ENCODE data around the gene GAS7.

The GAS7 gene

GRCh38 chr17:10156599-10156947 lies 41.8 kb downstream of the GAS7 start:
- Histone ChIP-seq H3K27ac (ENCODE audit: low read depth, low read length) (no peak overlapping the region), H3K79me2 (ENCODE audit: control insufficient read depth, insufficient read depth, low read length, poor library complexity) (no peaks in the 10 kb centered on the region), H3K14ac (ENCODE audit: low read length) (no peak overlapping the region), H3K4ac (ENCODE audit: low read depth, low read length) (no peak overlapping the region), H3K4me3 (ENCODE audit: low read depth, low read length) (no peak overlapping the region), H2AK5ac (ENCODE audit: low read length) (no peak overlapping the region), H3K9me3 (ENCODE audit: insufficient read depth, low read depth, low read length) (no peaks in the 10 kb centered on the region), H3K23ac (ENCODE audit: low read length) (no peak overlapping the region), H4K12ac (ENCODE audit: low read depth, low read length) (no peak overlapping the region), H3K4me1 (ENCODE audit: control insufficient read depth in 1 of 2, insufficient read depth in 2 of 2, low read length in 2 of 2) (peaks cover 7 to 12% of the 10 kb centered on the region in 2 experiments), H2BK12ac (ENCODE audit: low read length) (no peak overlapping the region), H3K36me3 (ENCODE audit: control insufficient read depth in 1 of 2, insufficient read depth in 2 of 2, low read length in 2 of 2) (peaks cover 0 to 2% of the 10 kb centered on the region in 2 experiments), H4K8ac (ENCODE audit: low read depth, low read length) (no peak overlapping the region), H2BK5ac (ENCODE audit: low read depth, low read length, poor library complexity) (no peak overlapping the region), H3K4me2 (ENCODE audit: low read length) (no peak overlapping the region), H3K9ac (ENCODE audit: low read length) (no peak overlapping the region), H3K18ac (ENCODE audit: low read length) (peak overlapping the region; percentile 8), H3K79me1 (ENCODE audit: low read length) (no peaks in the 10 kb centered on the region), H3K27me3 (ENCODE audit: insufficient read depth, low read length) (no peaks in the 10 kb centered on the region), H2AFZ (ENCODE audit: insufficient read depth, low read length, poor library complexity) (no peak overlapping the region), H2BK120ac (ENCODE audit: insufficient read depth, low read length, poor library complexity) (no peak overlapping the region), H4K91ac (ENCODE audit: low read depth, low read length) (no peak overlapping the region)
- no CpG with 5 or more reads among the region's 4 CpGs for WGBS (ENCODE audit: extremely low coverage, insufficient coverage, insufficient read length)
- no peak for DNase-seq

GRCh38 chr17:10156077-10156435 lies 42.4 kb downstream of the GAS7 start:
- Histone ChIP-seq H2BK5ac (ENCODE audit: low read depth, low read length, poor library complexity) (no peak overlapping the region), H3K18ac (ENCODE audit: low read length) (no peak overlapping the region), H3K27me3 (ENCODE audit: insufficient read depth, low read length) (no peaks in the 10 kb centered on the region), H3K9me3 (ENCODE audit: insufficient read depth, low read depth, low read length) (no peaks in the 10 kb centered on the region), H2AK5ac (ENCODE audit: low read length) (no peak overlapping the region), H4K91ac (ENCODE audit: low read depth, low read length) (no peak overlapping the region), H3K14ac (ENCODE audit: low read length) (no peak overlapping the region), H3K4ac (ENCODE audit: low read depth, low read length) (no peak overlapping the region), H2BK120ac (ENCODE audit: insufficient read depth, low read length, poor library complexity) (no peak overlapping the region), H3K4me3 (ENCODE audit: low read depth, low read length) (no peak overlapping the region), H3K4me2 (ENCODE audit: low read length) (no peak overlapping the region), H3K23ac (ENCODE audit: low read length) (no peak overlapping the region), H3K79me1 (ENCODE audit: low read length) (no peaks in the 10 kb centered on the region), H3K9ac (ENCODE audit: low read length) (no peak overlapping the region), H3K4me1 (ENCODE audit: control insufficient read depth in 1 of 2, insufficient read depth in 2 of 2, low read length in 2 of 2) (peaks cover 7 to 9% of the 10 kb centered on the region in 2 experiments), H4K12ac (ENCODE audit: low read depth, low read length) (no peak overlapping the region), H3K27ac (ENCODE audit: low read depth, low read length) (no peak overlapping the region), H3K79me2 (ENCODE audit: control insufficient read depth, insufficient read depth, low read length, poor library complexity) (no peaks in the 10 kb centered on the region), H2BK12ac (ENCODE audit: low read length) (no peak overlapping the region), H4K8ac (ENCODE audit: low read depth, low read length) (no peak overlapping the region), H3K36me3 (ENCODE audit: control insufficient read depth in 1 of 2, insufficient read depth in 2 of 2, low read length in 2 of 2) (peaks cover 0 to 2% of the 10 kb centered on the region in 2 experiments), H2AFZ (ENCODE audit: insufficient read depth, low read length, poor library complexity) (no peak overlapping the region)
- WGBS (ENCODE audit: extremely low coverage, insufficient coverage, insufficient read length): no CpG with 5 or more reads among the region's 4 CpGs
- DNase-seq: no peak

GRCh38 chr17:10155371-10156076 lies 42.9 kb downstream of the GAS7 start:
- no peak overlapping the region for H3K4me3 ChIP-seq (ENCODE audit: low read depth, low read length)
- H2BK12ac ChIP-seq (ENCODE audit: low read length): no peak overlapping the region
- WGBS (ENCODE audit: extremely low coverage, insufficient coverage, insufficient read length): no CpG with 5 or more reads among the region's 8 CpGs
- peaks cover 2% of the 10 kb centered on the region for H3K79me1 ChIP-seq (ENCODE audit: low read length)
- H2BK5ac ChIP-seq (ENCODE audit: low read depth, low read length, poor library complexity): no peak overlapping the region
- H3K4me1 ChIP-seq (ENCODE audit: control insufficient read depth in 1 of 2, insufficient read depth in 2 of 2, low read length in 2 of 2): peaks cover 7 to 9% of the 10 kb centered on the region in 2 experiments
- DNase-seq: no peak
- no peak overlapping the region for H3K23ac ChIP-seq (ENCODE audit: low read length)
- no peaks in the 10 kb centered on the region for H3K79me2 ChIP-seq (ENCODE audit: control insufficient read depth, insufficient read depth, low read length, poor library complexity)
- H3K9me3 ChIP-seq (ENCODE audit: insufficient read depth, low read depth, low read length): no peaks in the 10 kb centered on the region
- H3K27ac ChIP-seq (ENCODE audit: low read depth, low read length): no peak overlapping the region
- no peak overlapping the region for H3K4me2 ChIP-seq (ENCODE audit: low read length)
- H3K18ac ChIP-seq (ENCODE audit: low read length): no peak overlapping the region
- no peak overlapping the region for H3K14ac ChIP-seq (ENCODE audit: low read length)
- peaks cover 0 to 2% of the 10 kb centered on the region in 2 experiments for H3K36me3 ChIP-seq (ENCODE audit: control insufficient read depth in 1 of 2, insufficient read depth in 2 of 2, low read length in 2 of 2)
- no peak overlapping the region for H2AFZ ChIP-seq (ENCODE audit: insufficient read depth, low read length, poor library complexity)
- no peak overlapping the region for H2BK120ac ChIP-seq (ENCODE audit: insufficient read depth, low read length, poor library complexity)
- no peak overlapping the region for H4K12ac ChIP-seq (ENCODE audit: low read depth, low read length)
- no peak overlapping the region for H4K91ac ChIP-seq (ENCODE audit: low read depth, low read length)
- no peak overlapping the region for H3K4ac ChIP-seq (ENCODE audit: low read depth, low read length)
- no peak overlapping the region for H3K9ac ChIP-seq (ENCODE audit: low read length)
- no peak overlapping the region for H4K8ac ChIP-seq (ENCODE audit: low read depth, low read length)
- no peaks in the 10 kb centered on the region for H3K27me3 ChIP-seq (ENCODE audit: insufficient read depth, low read length)
- no peak overlapping the region for H2AK5ac ChIP-seq (ENCODE audit: low read length)

- H3K36me3 ChIP-seq (ENCODE audit: control insufficient read depth in 1 of 2, insufficient read depth in 2 of 2, low read length in 2 of 2): no peaks in the 10 kb centered on the region
- H3K4me3 ChIP-seq (ENCODE audit: low read depth, low read length): no peak overlapping the region
- no peak overlapping the region for H3K14ac ChIP-seq (ENCODE audit: low read length)
- no peak overlapping the region for H2AK5ac ChIP-seq (ENCODE audit: low read length)
- no peak overlapping the region for H2AFZ ChIP-seq (ENCODE audit: insufficient read depth, low read length, poor library complexity)
- H4K91ac ChIP-seq (ENCODE audit: low read depth, low read length): no peak overlapping the region
- no peak overlapping the region for H3K9ac ChIP-seq (ENCODE audit: low read length)
- H3K18ac ChIP-seq (ENCODE audit: low read length): no peak overlapping the region
- no peaks in the 10 kb centered on the region for H3K79me2 ChIP-seq (ENCODE audit: control insufficient read depth, insufficient read depth, low read length, poor library complexity)
- WGBS (ENCODE audit: extremely low coverage, insufficient coverage, insufficient read length): no CpG with 5 or more reads among the region's 12 CpGs
- H3K23ac ChIP-seq (ENCODE audit: low read length): no peak overlapping the region
- H3K27ac ChIP-seq (ENCODE audit: low read depth, low read length): no peak overlapping the region
- H3K4me1 ChIP-seq (ENCODE audit: control insufficient read depth in 1 of 2, insufficient read depth in 2 of 2, low read length in 2 of 2): peaks cover 7% of the 10 kb centered on the region in 2 experiments
- no peak overlapping the region for H3K4ac ChIP-seq (ENCODE audit: low read depth, low read length)
- H3K79me1 ChIP-seq (ENCODE audit: low read length): peaks cover 2% of the 10 kb centered on the region
- no peak overlapping the region for H4K12ac ChIP-seq (ENCODE audit: low read depth, low read length)
- H3K27me3 ChIP-seq (ENCODE audit: insufficient read depth, low read length): no peaks in the 10 kb centered on the region
- no peak overlapping the region for H2BK12ac ChIP-seq (ENCODE audit: low read length)
- H3K4me2 ChIP-seq (ENCODE audit: low read length): no peak overlapping the region
- H4K8ac ChIP-seq (ENCODE audit: low read depth, low read length): no peak overlapping the region
- no peaks in the 10 kb centered on the region for H3K9me3 ChIP-seq (ENCODE audit: insufficient read depth, low read depth, low read length)
- peak in 1 of 2 donors; percentile 36 for DNase-seq
- H2BK5ac ChIP-seq (ENCODE audit: low read depth, low read length, poor library complexity): no peak overlapping the region
- no peak overlapping the region for H2BK120ac ChIP-seq (ENCODE audit: insufficient read depth, low read length, poor library complexity)
Measured at GRCh38 chr17:10151667-10152496, 46.5 kb downstream of the GAS7 start.

Measured in trophoblast cell (in vitro differentiated cells and primary cell).